ENCODE measurements around the gene MAN1C1. TPM values are rescaled to one million over a fixed set of nuclear protein-coding genes. Genes with fewer than 3 reads are reported as not detected.

The MAN1C1 gene
- total RNA-seq, 1 donor from 2014 or later, result 6.3 TPM

DNA sequence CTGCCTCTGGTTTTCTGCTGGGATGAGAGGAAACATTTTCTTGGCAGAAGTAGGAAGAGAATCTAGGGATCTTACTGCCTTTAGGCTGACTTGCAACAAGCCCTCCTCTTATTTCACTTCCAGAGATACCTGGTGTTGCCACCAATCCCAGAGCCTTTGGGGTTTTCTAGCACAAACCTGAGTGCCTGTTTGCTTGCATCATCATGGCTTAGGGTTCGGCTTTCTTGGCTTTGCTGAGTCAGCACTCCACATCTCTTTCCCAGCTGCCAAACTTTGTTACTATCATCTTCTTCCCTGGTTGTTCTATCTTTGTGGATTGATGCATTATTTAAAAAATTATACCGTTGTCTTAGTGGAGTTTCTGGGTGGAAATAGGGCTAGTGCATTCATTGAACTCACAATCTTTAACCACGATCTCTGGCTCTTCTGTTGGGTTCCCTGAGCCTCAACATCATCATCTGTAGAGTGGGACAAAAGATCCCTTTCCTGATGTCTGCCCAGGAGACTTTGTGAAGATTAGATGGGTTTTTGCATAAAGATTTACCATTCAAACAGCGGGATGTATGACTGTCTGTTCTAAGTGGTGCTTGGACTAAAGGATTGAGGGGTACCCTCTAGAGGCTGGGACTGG lies 106.8 kb downstream of the MAN1C1 start:
- Histone ChIP-seq H3K36me3 (ENCODE audit: control insufficient read depth in 3 of 3, insufficient read depth in 3 of 3, low read length in 3 of 3) (no peaks in the 10 kb centered on the region), H3K27me3 (ENCODE audit: control insufficient read depth in 3 of 3, insufficient read depth in 3 of 3, low read length in 3 of 3) (no peaks in the 10 kb centered on the region), H3K27ac (ENCODE audit: low read depth, low read length) (no peak overlapping the region), H3K4me1 (ENCODE audit: control insufficient read depth in 3 of 3, insufficient read depth in 3 of 3, low read length in 3 of 3) (peaks cover 14 to 19% (median 14%) of the 10 kb centered on the region in 3 donors), H3K9ac (ENCODE audit: low read depth in 1 of 3, low read length in 3 of 3) (no peak overlapping the region), H3K9me3 (ENCODE audit: control insufficient read depth in 3 of 3, low read length in 3 of 3) (no peaks in the 10 kb centered on the region), H3K4me3 (ENCODE audit: low read length in 3 of 3) (no peak overlapping the region)

- Histone ChIP-seq H3K27ac (ENCODE audit: low read depth, low read length) (no peak overlapping the region), H3K9ac (ENCODE audit: low read depth in 1 of 3, low read length in 3 of 3) (no peak overlapping the region), H3K4me3 (ENCODE audit: low read length in 3 of 3) (no peak overlapping the region), H3K4me1 (ENCODE audit: control insufficient read depth in 3 of 3, insufficient read depth in 3 of 3, low read length in 3 of 3) (peaks cover 18 to 27% (median 21%) of the 10 kb centered on the region in 3 donors), H3K27me3 (ENCODE audit: control insufficient read depth in 3 of 3, insufficient read depth in 3 of 3, low read length in 3 of 3) (no peaks in the 10 kb centered on the region), H3K36me3 (ENCODE audit: control insufficient read depth in 3 of 3, insufficient read depth in 3 of 3, low read length in 3 of 3) (no peaks in the 10 kb centered on the region), H3K9me3 (ENCODE audit: control insufficient read depth in 3 of 3, low read length in 3 of 3) (no peaks in the 10 kb centered on the region)
These were observed 107.6 kb downstream of the MAN1C1 start for GRCh38 chr1:25724201-25724600.

- no peaks in the 10 kb centered on the region for H3K36me3 ChIP-seq (ENCODE audit: control insufficient read depth in 3 of 3, insufficient read depth in 3 of 3, low read length in 3 of 3)
- H3K27me3 ChIP-seq (ENCODE audit: control insufficient read depth in 3 of 3, insufficient read depth in 3 of 3, low read length in 3 of 3), result no peaks in the 10 kb centered on the region
- no peak overlapping the region for H3K9ac ChIP-seq (ENCODE audit: low read depth in 1 of 3, low read length in 3 of 3)
- no peak overlapping the region for H3K27ac ChIP-seq (ENCODE audit: low read depth, low read length)
- no peak overlapping the region for H3K4me3 ChIP-seq (ENCODE audit: low read length in 3 of 3)
- H3K9me3 ChIP-seq (ENCODE audit: control insufficient read depth in 3 of 3, low read length in 3 of 3), result no peaks in the 10 kb centered on the region
- peaks cover 23 to 31% (median 25%) of the 10 kb centered on the region in 3 donors for H3K4me1 ChIP-seq (ENCODE audit: control insufficient read depth in 3 of 3, insufficient read depth in 3 of 3, low read length in 3 of 3)
These were observed 108.4 kb downstream of the MAN1C1 start for GRCh38 chr1:25724966-25725365.

DNA sequence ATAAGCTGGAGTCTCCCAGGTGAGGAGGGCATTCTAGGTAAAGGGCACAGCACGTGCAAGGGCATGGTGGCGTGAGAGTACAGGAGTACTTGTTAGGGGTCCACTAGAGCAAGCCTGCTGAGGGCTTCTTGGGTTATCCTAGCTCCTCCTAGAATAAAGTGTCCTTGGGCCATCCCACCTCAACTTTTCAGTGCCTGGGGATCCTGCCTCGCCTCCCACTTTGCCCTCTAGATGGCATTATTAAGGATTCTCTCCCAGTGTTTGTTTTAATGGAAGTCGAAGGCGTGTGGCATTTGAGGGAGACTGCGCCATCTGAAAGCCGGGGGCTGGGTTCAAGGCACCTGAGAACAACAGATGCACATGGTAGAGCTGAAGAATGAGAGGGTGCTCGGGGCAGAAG lies 108.9 kb downstream of the MAN1C1 start:
- Histone ChIP-seq H3K4me1 (ENCODE audit: control insufficient read depth in 3 of 3, insufficient read depth in 3 of 3, low read length in 3 of 3) (peaks cover 28 to 36% (median 29%) of the 10 kb centered on the region in 3 donors), H3K4me3 (ENCODE audit: low read length in 3 of 3) (no peak overlapping the region), H3K27me3 (ENCODE audit: control insufficient read depth in 3 of 3, insufficient read depth in 3 of 3, low read length in 3 of 3) (no peaks in the 10 kb centered on the region), H3K36me3 (ENCODE audit: control insufficient read depth in 3 of 3, insufficient read depth in 3 of 3, low read length in 3 of 3) (no peaks in the 10 kb centered on the region), H3K9me3 (ENCODE audit: control insufficient read depth in 3 of 3, low read length in 3 of 3) (no peaks in the 10 kb centered on the region), H3K9ac (ENCODE audit: low read depth in 1 of 3, low read length in 3 of 3) (no peak overlapping the region), H3K27ac (ENCODE audit: low read depth, low read length) (no peak overlapping the region)

DNA sequence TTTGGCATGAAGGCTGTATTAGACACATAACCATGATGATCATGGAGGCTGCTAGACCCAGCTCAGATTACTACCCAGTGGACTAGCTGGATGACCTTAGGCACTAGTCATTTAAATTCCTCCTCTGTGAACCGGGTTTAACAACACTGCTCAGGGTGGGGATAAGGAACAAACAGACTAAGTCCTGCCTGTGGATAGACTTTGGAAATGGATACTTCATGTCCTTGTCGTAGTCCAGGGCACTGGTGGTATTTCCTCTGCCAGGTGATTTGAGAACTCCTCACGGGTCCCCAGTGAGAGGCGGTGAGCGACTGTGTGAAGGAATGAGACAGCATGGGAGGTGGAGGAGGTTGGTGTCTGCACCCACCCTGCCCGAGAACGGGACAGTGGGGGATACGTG lies 110.5 kb downstream of the MAN1C1 start:
- Histone ChIP-seq H3K4me1 (ENCODE audit: control insufficient read depth in 3 of 3, insufficient read depth in 3 of 3, low read length in 3 of 3) (peaks cover 35 to 41% (median 35%) of the 10 kb centered on the region in 3 donors), H3K9ac (ENCODE audit: low read depth in 1 of 3, low read length in 3 of 3) (peak overlapping the region in 2 of 3 donors; percentile 45 to 52), H3K27ac (ENCODE audit: low read depth, low read length) (peak overlapping the region; percentile 51)

GRCh38 chr1:25727635-25728286 lies 111.2 kb downstream of the MAN1C1 start:
- H3K27ac ChIP-seq (ENCODE audit: low read depth, low read length), result peak overlapping the region; percentile 51
- H3K4me3 ChIP-seq (ENCODE audit: low read length in 3 of 3), result peak overlapping the region in 1 of 3 donors; percentile 54
- H3K9me3 ChIP-seq (ENCODE audit: control insufficient read depth in 3 of 3, low read length in 3 of 3), result no peaks in the 10 kb centered on the region
- peak overlapping the region in 2 of 3 donors; percentile 45 to 52 for H3K9ac ChIP-seq (ENCODE audit: low read depth in 1 of 3, low read length in 3 of 3)
- H3K27me3 ChIP-seq (ENCODE audit: control insufficient read depth in 3 of 3, insufficient read depth in 3 of 3, low read length in 3 of 3), result no peaks in the 10 kb centered on the region
- H3K36me3 ChIP-seq (ENCODE audit: control insufficient read depth in 3 of 3, insufficient read depth in 3 of 3, low read length in 3 of 3), result no peaks in the 10 kb centered on the region
- H3K4me1 ChIP-seq (ENCODE audit: control insufficient read depth in 3 of 3, insufficient read depth in 3 of 3, low read length in 3 of 3), result peaks cover 35 to 41% (median 38%) of the 10 kb centered on the region in 3 donors

More for the DNA sequence above, 110.5 kb downstream of the MAN1C1 start:
- no peaks in the 10 kb centered on the region for H3K9me3 ChIP-seq (ENCODE audit: control insufficient read depth in 3 of 3, low read length in 3 of 3)
- no peak overlapping the region for H3K4me3 ChIP-seq (ENCODE audit: low read length in 3 of 3)
- no peaks in the 10 kb centered on the region for H3K36me3 ChIP-seq (ENCODE audit: control insufficient read depth in 3 of 3, insufficient read depth in 3 of 3, low read length in 3 of 3)
- no peaks in the 10 kb centered on the region for H3K27me3 ChIP-seq (ENCODE audit: control insufficient read depth in 3 of 3, insufficient read depth in 3 of 3, low read length in 3 of 3)

GRCh38 chr1:25728301-25728935 lies 111.8 kb downstream of the MAN1C1 start:
- Histone ChIP-seq H3K27ac (ENCODE audit: low read depth, low read length) (peak overlapping the region; percentile 8), H3K4me3 (ENCODE audit: low read length in 3 of 3) (no peak overlapping the region), H3K27me3 (ENCODE audit: control insufficient read depth in 3 of 3, insufficient read depth in 3 of 3, low read length in 3 of 3) (no peaks in the 10 kb centered on the region), H3K9ac (ENCODE audit: low read depth in 1 of 3, low read length in 3 of 3) (peak overlapping the region in 1 of 3 donors; percentile 45), H3K36me3 (ENCODE audit: control insufficient read depth in 3 of 3, insufficient read depth in 3 of 3, low read length in 3 of 3) (no peaks in the 10 kb centered on the region), H3K4me1 (ENCODE audit: control insufficient read depth in 3 of 3, insufficient read depth in 3 of 3, low read length in 3 of 3) (peaks cover 35 to 41% (median 38%) of the 10 kb centered on the region in 3 donors), H3K9me3 (ENCODE audit: control insufficient read depth in 3 of 3, low read length in 3 of 3) (no peaks in the 10 kb centered on the region)

DNA sequence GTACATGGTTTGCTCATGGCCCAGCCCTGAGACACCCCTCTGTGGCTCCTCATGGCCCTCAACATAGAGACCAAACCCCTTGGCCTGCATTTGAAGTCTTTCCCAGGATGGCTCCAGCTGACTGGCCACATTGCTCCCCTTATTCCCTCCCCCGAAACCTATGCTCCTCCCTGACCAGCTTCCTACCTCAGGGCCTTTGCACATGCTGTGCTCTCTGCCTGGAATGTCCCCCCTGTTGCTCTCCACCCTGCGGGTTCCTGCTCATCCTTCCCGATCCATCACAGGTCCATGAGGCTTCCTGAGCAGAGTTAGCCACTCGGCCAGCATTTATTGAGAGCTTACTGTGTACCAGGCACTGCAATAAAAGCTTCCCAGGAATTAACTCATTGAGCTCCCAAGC lies 112.5 kb downstream of the MAN1C1 start:
- Histone ChIP-seq H3K27ac (ENCODE audit: low read depth, low read length) (peak overlapping the region; percentile 8), H3K9ac (ENCODE audit: low read depth in 1 of 3, low read length in 3 of 3) (no peak overlapping the region), H3K36me3 (ENCODE audit: control insufficient read depth in 3 of 3, insufficient read depth in 3 of 3, low read length in 3 of 3) (no peaks in the 10 kb centered on the region), H3K27me3 (ENCODE audit: control insufficient read depth in 3 of 3, insufficient read depth in 3 of 3, low read length in 3 of 3) (no peaks in the 10 kb centered on the region), H3K4me3 (ENCODE audit: low read length in 3 of 3) (no peak overlapping the region), H3K9me3 (ENCODE audit: control insufficient read depth in 3 of 3, low read length in 3 of 3) (no peaks in the 10 kb centered on the region), H3K4me1 (ENCODE audit: control insufficient read depth in 3 of 3, insufficient read depth in 3 of 3, low read length in 3 of 3) (peaks cover 35 to 41% (median 38%) of the 10 kb centered on the region in 3 donors)

DNA sequence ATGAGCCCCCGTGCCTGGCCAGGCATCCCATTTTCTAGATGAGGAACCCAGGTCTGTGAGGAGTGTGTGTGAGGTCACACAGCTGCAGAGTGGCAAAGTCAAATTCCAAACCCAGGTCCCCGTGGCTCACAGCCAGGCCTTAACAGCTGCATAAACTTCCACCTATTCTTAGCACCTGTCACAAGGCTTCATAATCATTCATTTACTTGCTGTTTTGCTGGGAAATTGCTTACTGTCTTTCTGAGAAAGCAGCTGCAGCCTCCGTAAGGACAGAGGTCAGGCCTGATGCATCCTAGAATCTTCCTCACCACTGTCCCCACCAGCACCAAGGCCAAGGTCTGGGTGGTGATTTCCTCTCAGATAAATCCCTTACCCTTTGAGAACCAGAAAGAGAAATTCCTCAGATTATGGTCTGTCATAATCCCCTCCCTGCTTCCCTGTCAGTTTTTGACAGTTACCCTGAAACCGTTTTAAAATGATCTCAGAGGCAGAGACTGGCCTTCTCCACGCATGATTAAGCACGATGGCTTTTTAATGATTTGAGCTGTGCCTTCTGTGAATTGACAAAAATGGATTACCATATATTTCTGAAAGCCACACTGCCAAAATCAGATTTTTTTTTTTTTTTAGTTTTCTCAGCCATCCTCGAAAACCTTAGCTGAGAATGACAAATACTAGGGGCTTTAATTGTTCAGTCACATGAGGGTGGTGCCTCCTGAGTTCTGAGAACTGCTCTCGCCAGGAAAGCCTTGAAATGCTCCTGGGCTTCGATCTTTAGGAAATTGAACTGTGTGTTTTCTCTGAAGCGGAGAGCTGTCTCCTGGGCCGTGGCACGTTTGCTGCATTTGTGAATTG lies 113.4 kb downstream of the MAN1C1 start:
- Histone ChIP-seq H3K4me1 (ENCODE audit: control insufficient read depth in 3 of 3, insufficient read depth in 3 of 3, low read length in 3 of 3) (peaks cover 38 to 41% (median 38%) of the 10 kb centered on the region in 3 donors), H3K36me3 (ENCODE audit: control insufficient read depth in 3 of 3, insufficient read depth in 3 of 3, low read length in 3 of 3) (no peaks in the 10 kb centered on the region), H3K4me3 (ENCODE audit: low read length in 3 of 3) (peak overlapping the region in 1 of 3 donors; percentile 4), H3K27ac (ENCODE audit: low read depth, low read length) (peak overlapping the region; percentile 15), H3K27me3 (ENCODE audit: control insufficient read depth in 3 of 3, insufficient read depth in 3 of 3, low read length in 3 of 3) (no peaks in the 10 kb centered on the region), H3K9me3 (ENCODE audit: control insufficient read depth in 3 of 3, low read length in 3 of 3) (no peaks in the 10 kb centered on the region), H3K9ac (ENCODE audit: low read depth in 1 of 3, low read length in 3 of 3) (peak overlapping the region in 2 of 3 donors; percentile 2 to 57)
